SK-N-SH (cell line): Measurements from ENCODE around the gene IL13RA1. TPM values are rescaled to one million over a fixed set of nuclear protein-coding genes. Genes with fewer than 3 reads are reported as not detected.

Experiments
- CTCF ChIA-PET: fragments of 300-600, 350-600 bp; formaldehyde crosslinking; extraction: SDS; loops from one replicate; lab custom pipeline; 2021; lab: Yijun Ruan, JAX
- POLR2A ChIA-PET: fragments of 350-600 bp; sonication (Branson Sonifier 250); formaldehyde crosslinking; extraction: SDS; loops from one replicate; lab custom pipeline; 2020; ENCODE audit warnings: antibody characterized with exemption, inconsistent platforms; lab: Yijun Ruan, JAX
- DNase-seq: peaks from one replicate; pipeline ENCODE4 v3.0.0; 2012
- H2AFZ ChIP-seq: fragments of 200-600 bp; sonication (generic); 2 replicates; pipeline ENCODE4 v1.8.1; 2016; ENCODE audit warnings: antibody characterized with exemption, mild to moderate bottlenecking, low read depth
- H3F3A ChIP-seq: fragments of 200-600 bp; sonication (generic); replicated peaks from 2 replicates; pipeline ENCODE3; 2016; ENCODE audit warnings: antibody characterized with exemption, mild to moderate bottlenecking; ENCODE audit not compliant: insufficient read depth
- H3K27ac ChIP-seq, 2 experiments: fragments of 200-500 bp in 1 of 2; fragments of 200-600 bp in 1 of 2; sonication (Bioruptor generic) in 1 of 2; sonication (generic), shearing (Covaris generic) in 1 of 2; 2 replicates each; pipeline versions ENCODE4 v1.5.1 to v1.6.1; 2014 to 2016; ENCODE audit warnings: low read depth in 2 of 2, inconsistent platforms in 1 of 2, low read length in 1 of 2, mild to moderate bottlenecking in 1 of 2, mixed read lengths in 1 of 2
- H3K27me3 ChIP-seq: fragments of 200-600 bp; sonication (generic), shearing (Covaris generic); 2 replicates; pipeline ENCODE4 v1.6.1; 2016; ENCODE audit warnings: mixed run types; ENCODE audit not compliant: insufficient read depth
- H3K36me3 ChIP-seq, 2 experiments: fragments of 200-500 bp in 1 of 2; fragments of 200-600 bp in 1 of 2; sonication (Bioruptor generic) in 1 of 2; sonication (generic) in 1 of 2; replicated peaks in 1 of 2; 2 replicates each; pipeline versions ENCODE3 to v1.5.1; 2014 to 2016; ENCODE audit warnings: low read length in 1 of 2, mild to moderate bottlenecking in 1 of 2; ENCODE audit not compliant: insufficient read depth in 2 of 2, control insufficient read depth in 1 of 2
- H3K4me1 ChIP-seq, 2 experiments: fragments of 200-500 bp in 1 of 2; fragments of 200-600 bp in 1 of 2; sonication (Bioruptor generic) in 1 of 2; sonication (generic), shearing (Covaris generic) in 1 of 2; 2 replicates each; pipeline versions ENCODE4 v1.5.1 to v1.6.1; 2014 to 2016; ENCODE audit warnings: low read depth in 1 of 2, low read length in 1 of 2, mixed run types in 1 of 2; ENCODE audit not compliant: insufficient read depth in 2 of 2, control insufficient read depth in 1 of 2
- H3K4me2 ChIP-seq: fragments of 200-600 bp; sonication (generic), shearing (Covaris generic); 2 replicates; pipeline ENCODE4 v1.6.1; 2017; ENCODE audit warnings: mixed run types
- H3K4me3 ChIP-seq, 2 experiments: fragments of 200-500 bp in 1 of 2; fragments of 200-600 bp in 1 of 2; sonication (Bioruptor generic) in 1 of 2; sonication (generic), shearing (Covaris generic) in 1 of 2; 2 replicates each; pipeline versions ENCODE4 v1.5.1 to v1.8.1; 2014 to 2016; ENCODE audit warnings: low read depth in 2 of 2, inconsistent platforms in 1 of 2, low read length in 1 of 2, mild to moderate bottlenecking in 1 of 2, mixed read lengths in 1 of 2, moderate library complexity in 1 of 2
- H3K79me2 ChIP-seq: fragments of 200-600 bp; sonication (generic); 2 replicates; pipeline ENCODE4 v1.8.1; 2017; ENCODE audit warnings: mild to moderate bottlenecking; ENCODE audit not compliant: insufficient read depth
- H3K9ac ChIP-seq: fragments of 200-600 bp; sonication (generic); 2 replicates; pipeline ENCODE4 v1.6.1; 2017; ENCODE audit warnings: mixed run types
- H3K9me2 ChIP-seq: fragments of 200-600 bp; sonication (generic); 2 replicates; pipeline ENCODE4 v1.6.1; 2017; ENCODE audit warnings: mixed run types
- H3K9me3 ChIP-seq: fragments of 200-600 bp; sonication (generic); 2 replicates; pipeline ENCODE4 v1.6.1; 2017; ENCODE audit warnings: mixed run types, mild to moderate bottlenecking, moderate library complexity
- H4K20me1 ChIP-seq: fragments of 200-600 bp; sonication (generic); 2 replicates; pipeline ENCODE4 v1.6.1; 2017; ENCODE audit warnings: mild to moderate bottlenecking, mixed run types; ENCODE audit not compliant: insufficient read depth
- CHD2 ChIP-seq: fragments of 150-350 bp; IDR thresholded peaks from 2 replicates; pipeline ENCODE4 v1.6.1; 2018; ENCODE audit warnings: low read length; ENCODE audit not compliant: partially characterized antibody
- EZH2phosphoT487 ChIP-seq: fragments of 200-600 bp; sonication (generic); IDR thresholded peaks from 2 replicates; pipeline ENCODE4 v1.6.1; 2017; ENCODE audit warnings: low read depth, mixed run types, mild to moderate bottlenecking, antibody characterized with exemption, moderate library complexity, borderline replicate concordance
- FOXM1 ChIP-seq: IDR thresholded peaks from 2 replicates; pipeline ENCODE4 v1.4.0; 2012; ENCODE audit warnings: low read depth, mild to moderate bottlenecking
- GATA2 ChIP-seq: sonication (generic); formaldehyde crosslinking; IDR thresholded peaks from 2 replicates; pipeline ENCODE4 v1.5.0; 2020; ENCODE audit warnings: mild to moderate bottlenecking, missing genetic modification reagents
- MEF2A ChIP-seq: IDR thresholded peaks from 2 replicates; pipeline ENCODE4 v1.4.0; 2012; ENCODE audit warnings: low read depth, borderline replicate concordance
- MXI1 ChIP-seq: IDR thresholded peaks from 2 replicates; pipeline ENCODE4 v1.6.1; 2012; ENCODE audit warnings: mild to moderate bottlenecking, low read depth, low read length, improper control_type of control experiment
- POLR2AphosphoS5 ChIP-seq: IDR thresholded peaks from 2 replicates; pipeline ENCODE4 v1.6.1; 2012; ENCODE audit warnings: low read depth, low read length
- RCOR1 ChIP-seq: fragments of 150-350 bp; IDR thresholded peaks from 2 replicates; pipeline ENCODE4 v1.6.1; 2017; ENCODE audit warnings: antibody characterized with exemption, low read length
- REST ChIP-seq: IDR thresholded peaks from 2 replicates; pipeline ENCODE4 v1.6.1; 2012; ENCODE audit warnings: mild to moderate bottlenecking, low read depth, low read length, moderate library complexity
- SIN3A ChIP-seq: IDR thresholded peaks from 2 replicates; pipeline ENCODE4 v1.6.1; 2012; ENCODE audit warnings: low read depth, mild to moderate bottlenecking, low read length, moderate library complexity, borderline replicate concordance
- TAF1 ChIP-seq: IDR thresholded peaks from 2 replicates; pipeline ENCODE4 v1.6.1; 2012; ENCODE audit warnings: low read depth, mild to moderate bottlenecking, low read length, moderate library complexity, borderline replicate concordance
- TCF12 ChIP-seq: IDR thresholded peaks from 2 replicates; pipeline ENCODE4 v1.4.0; 2012
- TEAD4 ChIP-seq: IDR thresholded peaks from 2 replicates; pipeline ENCODE4 v1.4.0; 2012; ENCODE audit warnings: mild to moderate bottlenecking, borderline replicate concordance; ENCODE audit not compliant: insufficient read depth
- USF1 ChIP-seq: IDR thresholded peaks from 2 replicates; pipeline ENCODE4 v1.4.0; 2012; ENCODE audit warnings: low read depth, borderline replicate concordance
- YY1 ChIP-seq: IDR thresholded peaks from 2 replicates; pipeline ENCODE4 v1.4.0; 2012; ENCODE audit warnings: low read depth, mild to moderate bottlenecking
- WGBS: methylation state at CpG from one replicate; pipeline ENCODE4 v1.1.6; 2017; ENCODE audit warnings: low lambda C conversion rate; 5-methylcytosine and 5-hydroxymethylcytosine counted together
- polyA plus RNA-seq, 3 experiments: library from polyadenylated mRNA; depleted of rRNA; stranded (reverse); fragments of >200 nt; gene quantifications; 2 replicates each; pipeline ENCODE4 v1.2.3, GENCODE V29; 2012

Gene IL13RA1
- polyA plus RNA-seq, 1 of the 3 experiments (the other 2 are of a cell fraction): 27.0 TPM

- no peak for TF ChIP-seq TCF12
- no peak for TF ChIP-seq GATA2 (CRISPR knock-in tag)
- TF ChIP-seq YY1: no peak
- TF ChIP-seq MEF2A: no peak
- TF ChIP-seq, all 33 proteins: peak for 0
Measured at GRCh38 chrX:118755633-118756032, 28.2 kb downstream of the IL13RA1 start (continued).

- no peak overlapping the region for H3K9ac ChIP-seq
- TF ChIP-seq TAF1 (no peak), MXI1 (no peak), USF1 (no peak), SIN3A (no peak), TCF12 (no peak), REST (no peak), RCOR1 (no peak), CHD2 (no peak), FOXM1 (no peak), POLR2AphosphoS5 (no peak)
- no peaks in the 10 kb centered on the region for H3K79me2 ChIP-seq
- H3K36me3 ChIP-seq: peaks cover 0 to 3% of the 10 kb centered on the region in 2 experiments
- no peak overlapping the region for H2AFZ ChIP-seq
- 44% methylated on average over 2 of the region's 2 CpGs for WGBS
- ChIA-PET CTCF (interaction anchor here (1.3 kb wide), 1 partner anchor 8 kb away, joined by 3 read pairs; no protein-coding TSS in a partner anchor), POLR2A (no interaction called here)
- H3K27me3 ChIP-seq: no peaks in the 10 kb centered on the region
- no peaks in the 10 kb centered on the region for H3K4me1 ChIP-seq
- DNase-seq: no peak
- H3K4me3 ChIP-seq: no peak overlapping the region
- no peaks in the 10 kb centered on the region for H3K9me2 ChIP-seq
- no peak overlapping the region for H3K27ac ChIP-seq
- H4K20me1 ChIP-seq: no peaks in the 10 kb centered on the region
- peaks cover 10% of the 10 kb centered on the region for H3F3A ChIP-seq
- no peak overlapping the region for H3K4me2 ChIP-seq
- no peaks in the 10 kb centered on the region for H3K9me3 ChIP-seq
Measured at GRCh38 chrX:118756101-118756500, 28.7 kb downstream of the IL13RA1 start.

DNA sequence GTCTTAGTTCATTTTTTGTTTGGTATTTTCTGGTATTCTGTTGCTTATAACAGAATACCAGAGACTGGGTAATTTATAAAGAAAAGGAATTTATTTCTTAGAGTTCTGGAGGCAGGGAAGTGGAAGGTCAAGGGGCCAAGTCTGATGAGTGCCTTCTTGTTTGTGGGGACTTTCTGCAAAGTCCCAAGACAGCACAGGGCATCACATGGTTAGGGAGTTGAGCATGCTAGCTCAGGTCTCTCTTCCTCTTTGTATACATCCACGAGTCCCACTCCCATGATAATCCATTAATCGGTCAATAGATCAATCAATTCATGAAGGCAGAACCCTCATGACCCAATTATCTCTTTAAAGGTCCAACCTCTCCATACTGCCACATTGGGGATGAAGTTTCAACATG, 31.1 kb downstream of the IL13RA1 start:
- H3K9ac ChIP-seq: no peak overlapping the region
- DNase-seq: no peak
- no peak overlapping the region for H3K27ac ChIP-seq
- no peak overlapping the region for H2AFZ ChIP-seq
- whole genome bisulfite sequencing: 50% methylated on average over 2 of the region's 2 CpGs
- ChIA-PET CTCF (no interaction called here), POLR2A (no interaction called here)
- peaks cover 10% of the 10 kb centered on the region for H3F3A ChIP-seq
- no peaks in the 10 kb centered on the region for H3K79me2 ChIP-seq
- H3K27me3 ChIP-seq: no peaks in the 10 kb centered on the region
- H3K4me3 ChIP-seq: no peak overlapping the region
- no peaks in the 10 kb centered on the region for H3K9me2 ChIP-seq
- no peaks in the 10 kb centered on the region for H3K9me3 ChIP-seq
- no peaks in the 10 kb centered on the region for H3K4me1 ChIP-seq
- peaks cover 3 to 7% of the 10 kb centered on the region in 2 experiments for H3K36me3 ChIP-seq
- no peaks in the 10 kb centered on the region for H4K20me1 ChIP-seq
- TF ChIP-seq EZH2phosphoT487 (no peak), TEAD4 (no peak)
- H3K4me2 ChIP-seq: no peak overlapping the region
